ENCODE data around the gene CCDC60. TPM values are rescaled to one million over a fixed set of nuclear protein-coding genes. Genes with fewer than 3 reads are reported as not detected.

The CCDC60 gene
- total RNA-seq, 1 donor from 2014 or later: not detected

DNA sequence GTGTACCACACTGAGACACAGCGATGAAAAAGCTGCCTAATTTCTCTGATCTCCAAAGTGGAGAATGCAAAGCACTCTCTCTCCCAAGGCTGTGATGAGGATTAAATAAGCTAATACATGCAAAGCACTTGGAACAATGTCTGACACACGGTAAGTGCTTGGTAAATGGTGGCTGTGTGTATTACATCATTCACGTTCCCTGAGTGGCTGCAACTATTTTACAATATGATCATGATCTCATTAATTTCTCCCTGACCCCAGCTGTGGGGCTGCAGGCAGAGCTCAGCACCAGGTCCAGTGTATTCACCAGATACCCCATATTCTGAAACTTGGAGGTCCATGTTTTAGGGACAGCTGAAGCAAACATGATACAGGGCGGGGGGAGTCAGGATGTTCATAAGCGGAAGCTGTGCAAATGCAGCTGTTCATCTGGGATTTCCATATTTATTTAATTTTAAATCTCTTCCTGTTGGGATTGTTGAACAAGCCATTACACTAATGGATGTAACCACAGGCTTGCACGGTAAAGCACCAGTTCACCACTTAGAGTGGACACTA is 106.4 kb downstream of the CCDC60 start:
- no peak for DNase-seq (ENCODE audit: extremely low read depth, low read depth, low spot score)

GRCh38 chr12:119444462-119445044 is 110.0 kb downstream of the CCDC60 start:
- DNase-seq (ENCODE audit: extremely low read depth, low read depth, low spot score): peak; percentile 45

- DNase-seq (ENCODE audit: extremely low read depth, low read depth, low spot score): no peak
These were observed 111.9 kb downstream of the CCDC60 start for GRCh38 chr12:119446459-119446858.

GRCh38 chr12:119447126-119447525 is 112.6 kb downstream of the CCDC60 start:
- DNase-seq (ENCODE audit: extremely low read depth, low read depth, low spot score): no peak

DNA sequence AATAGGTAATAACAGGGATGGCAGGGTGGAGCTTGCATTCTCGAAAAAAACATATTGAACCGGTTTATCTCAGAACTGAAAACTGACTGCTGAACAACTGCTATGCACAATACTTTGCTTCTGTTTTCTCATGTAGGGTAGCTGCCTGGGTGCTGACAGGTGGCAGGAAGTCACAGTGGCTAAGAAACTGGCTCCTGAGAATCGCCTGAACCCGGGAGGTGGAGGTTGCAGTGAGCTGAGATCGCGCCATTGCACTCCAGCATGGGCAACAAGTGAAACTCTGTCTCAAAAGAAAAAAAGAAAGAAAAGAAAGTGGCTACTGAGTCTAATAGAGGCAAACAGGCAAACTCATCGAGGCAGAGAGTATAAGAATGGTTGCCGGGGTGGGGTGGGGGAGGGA is 113.1 kb downstream of the CCDC60 start:
- DNase-seq (ENCODE audit: extremely low read depth, low read depth, low spot score): no peak

- no peak for DNase-seq (ENCODE audit: extremely low read depth, low read depth, low spot score)
These were observed 114.1 kb downstream of the CCDC60 start for GRCh38 chr12:119448611-119449131.

DNA sequence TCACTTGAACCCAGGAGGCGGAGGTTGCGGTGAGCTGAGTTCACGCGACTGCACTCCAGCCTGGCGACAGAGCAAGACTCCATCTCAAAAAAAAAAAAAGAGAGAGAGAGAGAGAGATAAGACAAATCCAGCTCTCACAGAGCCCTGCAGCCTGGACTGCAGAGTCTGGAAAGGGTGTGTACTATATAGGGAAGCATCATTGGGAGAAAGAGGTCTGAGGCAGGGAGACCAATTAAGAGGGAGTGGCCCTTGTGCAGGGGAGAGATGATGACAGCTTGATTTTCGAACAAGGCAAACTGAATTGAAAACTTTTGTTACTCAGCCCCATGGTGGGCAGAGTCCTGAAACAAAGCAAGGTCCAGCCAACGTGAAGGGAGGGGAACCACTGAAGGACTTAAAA is 116.2 kb downstream of the CCDC60 start:
- DNase-seq (ENCODE audit: extremely low read depth, low read depth, low spot score): no peak

- no peak for DNase-seq (ENCODE audit: extremely low read depth, low read depth, low spot score)
These were observed 122.3 kb downstream of the CCDC60 start for GRCh38 chr12:119456824-119457223.

GRCh38 chr12:119457271-119457670 is 122.7 kb downstream of the CCDC60 start:
- DNase-seq (ENCODE audit: extremely low read depth, low read depth, low spot score): no peak

- DNase-seq (ENCODE audit: extremely low read depth, low read depth, low spot score): no peak
These were observed 125.0 kb downstream of the CCDC60 start for GRCh38 chr12:119459481-119459880.

GRCh38 chr12:119460876-119461275 is 126.3 kb downstream of the CCDC60 start:
- DNase-seq (ENCODE audit: extremely low read depth, low read depth, low spot score): no peak

- DNase-seq (ENCODE audit: extremely low read depth, low read depth, low spot score): no peak
These were observed 127.2 kb downstream of the CCDC60 start for GRCh38 chr12:119461636-119462214.

DNA sequence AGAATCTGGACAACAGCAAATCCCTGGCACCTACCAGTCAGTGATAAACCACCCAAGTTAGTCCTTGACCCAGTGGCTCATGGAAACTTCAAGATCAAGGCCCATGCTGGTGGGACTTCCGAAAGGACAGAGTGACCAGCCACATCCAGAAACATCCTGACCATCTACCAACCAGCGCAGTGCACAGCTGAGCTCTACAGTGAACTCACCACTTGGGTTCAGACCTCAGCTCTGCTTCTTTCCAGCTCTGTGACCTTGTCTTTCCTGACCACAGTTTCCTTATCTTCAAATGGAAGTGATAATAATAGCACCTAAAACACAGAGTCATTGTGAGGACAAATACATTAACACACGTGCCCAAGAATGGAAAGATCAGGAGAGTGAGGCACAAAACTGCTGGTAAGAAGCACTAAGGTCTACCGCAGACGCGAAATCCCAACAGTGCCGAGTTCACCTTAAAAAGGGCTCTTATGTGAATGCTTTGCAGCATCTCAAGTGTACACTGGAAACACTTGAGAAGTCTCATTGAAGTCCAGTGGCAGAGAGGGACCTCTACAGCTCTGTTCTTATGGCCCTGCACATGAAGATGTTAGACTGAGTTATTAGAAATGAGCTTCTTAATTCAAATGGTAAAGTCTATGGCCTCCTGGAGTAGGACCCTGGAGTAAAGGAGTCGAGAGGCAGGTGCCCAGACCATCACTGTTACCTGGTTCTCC is 128.8 kb downstream of the CCDC60 start:
- no peak for DNase-seq (ENCODE audit: extremely low read depth, low read depth, low spot score)

- DNase-seq (ENCODE audit: extremely low read depth, low read depth, low spot score): no peak
These were observed 133.8 kb downstream of the CCDC60 start for GRCh38 chr12:119468296-119468695.

DNA sequence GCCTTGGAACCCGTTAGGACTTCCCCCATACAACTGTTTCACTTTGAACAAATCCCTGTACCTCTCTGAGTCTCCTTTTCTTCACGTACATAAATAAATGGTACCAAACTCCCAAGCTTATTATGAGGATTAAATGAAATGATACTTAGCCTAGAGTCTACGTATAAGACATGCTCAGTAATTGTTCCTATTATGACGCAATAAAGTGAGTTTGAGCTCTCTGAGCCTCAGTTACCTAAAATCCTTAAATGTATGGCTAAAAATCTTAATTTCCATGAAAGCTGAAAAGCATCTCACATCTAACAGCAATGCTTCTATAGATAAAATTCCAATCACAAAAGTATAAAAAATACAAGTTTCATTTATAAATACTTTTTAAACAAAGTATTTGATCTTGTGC is 141.1 kb downstream of the CCDC60 start:
- no peak for DNase-seq (ENCODE audit: extremely low read depth, low read depth, low spot score)

DNA sequence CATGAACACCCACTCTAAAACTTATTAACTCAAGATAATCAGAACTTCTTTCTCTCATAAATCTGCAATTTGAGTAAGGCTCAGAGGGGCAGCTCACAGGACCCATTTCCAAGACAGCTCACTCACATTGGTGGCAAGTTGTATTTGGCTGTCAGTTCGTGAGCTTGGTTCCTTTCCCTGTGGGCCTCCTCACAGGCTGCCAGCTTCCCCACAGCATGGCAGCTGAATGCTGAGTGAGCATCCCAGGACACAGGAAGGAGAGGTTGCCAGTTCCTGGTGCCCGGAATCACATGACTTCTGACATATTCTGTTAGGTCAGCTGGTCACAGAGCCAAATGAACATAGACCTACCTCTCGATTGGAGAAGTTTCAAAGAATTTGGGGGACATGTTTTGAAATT is 142.4 kb downstream of the CCDC60 start:
- no peak for DNase-seq (ENCODE audit: extremely low read depth, low read depth, low spot score)

DNA sequence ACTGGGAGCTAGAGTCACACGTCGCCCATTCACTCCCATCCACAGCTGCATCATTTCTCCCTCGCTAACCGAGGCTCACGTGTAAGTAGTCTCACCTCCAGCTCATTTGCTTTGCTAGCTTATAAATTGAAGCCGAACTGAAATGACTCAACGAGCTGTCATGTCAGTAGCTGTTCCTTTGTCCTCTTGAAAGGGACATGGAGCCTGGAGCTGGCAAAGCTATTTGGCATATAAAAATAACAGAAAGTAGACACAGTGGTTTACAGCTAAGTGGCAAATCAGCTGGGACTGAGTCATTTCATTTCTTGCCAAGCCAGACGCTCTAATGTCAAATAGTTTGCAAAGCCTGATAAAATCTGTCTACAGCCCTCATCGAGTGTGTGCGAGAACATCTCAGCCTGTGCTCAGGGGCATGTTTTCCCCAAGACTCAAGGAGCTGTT is 144.6 kb downstream of the CCDC60 start:
- DNase-seq (ENCODE audit: extremely low read depth, low read depth, low spot score): no peak

DNA sequence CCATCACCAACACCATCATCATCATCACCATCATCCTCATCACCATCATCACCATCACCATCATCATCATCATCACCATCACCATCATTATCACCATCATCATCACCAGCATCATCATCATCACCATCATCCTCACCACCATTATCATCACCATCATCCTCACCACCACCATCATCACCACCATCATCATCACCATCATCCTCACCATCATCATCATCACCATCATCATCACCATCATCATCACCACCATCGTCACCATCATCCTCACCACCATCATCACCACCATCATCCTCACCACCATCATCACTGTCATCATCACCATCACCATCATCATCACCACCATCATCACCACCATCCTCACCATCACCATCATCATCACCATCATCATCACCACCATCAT is 146.0 kb downstream of the CCDC60 start:
- no peak for DNase-seq (ENCODE audit: extremely low read depth, low read depth, low spot score)

DNA sequence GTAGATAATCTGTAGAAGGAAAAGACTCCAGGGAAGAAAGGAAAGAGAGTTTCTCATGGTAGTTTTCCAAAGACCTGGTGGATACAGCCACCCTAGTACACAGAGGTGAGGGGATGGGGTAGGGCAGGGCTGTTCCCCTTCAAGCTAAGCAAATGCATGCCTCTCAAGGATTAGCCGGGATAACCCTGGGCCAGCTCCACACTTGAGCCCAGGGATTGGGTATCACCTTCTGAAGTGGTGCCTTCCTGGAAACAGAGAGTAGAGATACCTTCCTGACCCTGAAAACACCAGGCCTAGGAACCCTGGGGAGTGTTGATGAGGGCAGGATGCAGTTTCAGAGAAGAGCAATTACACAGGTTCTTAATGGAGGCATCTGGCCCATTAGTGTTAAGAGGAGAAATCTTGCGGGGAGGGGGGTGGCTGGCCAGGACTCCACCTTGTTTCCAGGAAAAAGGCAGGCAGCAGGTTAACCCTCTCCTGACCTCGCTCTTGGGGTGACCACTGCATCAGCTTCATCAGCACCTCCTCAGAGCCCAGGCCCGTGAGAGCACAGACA is 152.1 kb downstream of the CCDC60 start:
- no peak for DNase-seq (ENCODE audit: extremely low read depth, low read depth, low spot score)

DNA sequence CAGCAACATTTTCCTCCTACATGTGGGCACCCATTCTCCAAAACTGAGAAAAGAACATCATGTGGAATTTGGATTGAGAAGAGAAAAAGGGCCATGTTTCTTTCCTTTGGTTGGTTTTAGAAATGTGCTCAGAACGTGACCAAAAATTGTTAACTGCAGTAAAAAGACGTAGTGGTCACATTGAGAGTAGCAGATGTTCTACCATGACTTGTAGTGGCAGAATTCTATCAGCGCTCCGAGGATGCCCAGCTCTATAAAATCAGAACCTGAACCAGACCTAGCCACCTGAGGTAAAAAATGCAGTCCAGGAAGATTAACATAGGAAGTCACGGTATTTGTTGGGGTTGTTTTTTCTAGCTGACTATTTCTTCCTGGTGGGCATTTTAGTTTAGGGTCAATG is 157.3 kb downstream of the CCDC60 start:
- DNase-seq (ENCODE audit: extremely low read depth, low read depth, low spot score): no peak

- DNase-seq (ENCODE audit: extremely low read depth, low read depth, low spot score): no peak
These were observed 165.7 kb downstream of the CCDC60 start for GRCh38 chr12:119500209-119500608.

Data from glomerular endothelial cell (primary cell).